NB4 (cell line): ENCODE measurements around the gene RNF112.
A peak's percentile ranks its signal among the peaks of the same experiment; 100 is the strongest.

Experiments used
- MYC ChIP-seq: IDR thresholded peaks from 2 replicates; pipeline ENCODE4 v1.6.1; 2011; ENCODE audit warnings: low read depth, low read length
- POLR2A ChIP-seq: IDR thresholded peaks from 2 replicates; pipeline ENCODE4 v1.6.1; 2011; ENCODE audit warnings: mild to moderate bottlenecking; ENCODE audit not compliant: insufficient read length; ENCODE audit errors: extremely low read depth
- TF ChIP-seq, protein P1 (sequence below): IDR thresholded peaks from one replicate; pipeline ENCODE4 v1.5.1; 2012; ENCODE audit warnings: low read depth, low read length

DNA sequence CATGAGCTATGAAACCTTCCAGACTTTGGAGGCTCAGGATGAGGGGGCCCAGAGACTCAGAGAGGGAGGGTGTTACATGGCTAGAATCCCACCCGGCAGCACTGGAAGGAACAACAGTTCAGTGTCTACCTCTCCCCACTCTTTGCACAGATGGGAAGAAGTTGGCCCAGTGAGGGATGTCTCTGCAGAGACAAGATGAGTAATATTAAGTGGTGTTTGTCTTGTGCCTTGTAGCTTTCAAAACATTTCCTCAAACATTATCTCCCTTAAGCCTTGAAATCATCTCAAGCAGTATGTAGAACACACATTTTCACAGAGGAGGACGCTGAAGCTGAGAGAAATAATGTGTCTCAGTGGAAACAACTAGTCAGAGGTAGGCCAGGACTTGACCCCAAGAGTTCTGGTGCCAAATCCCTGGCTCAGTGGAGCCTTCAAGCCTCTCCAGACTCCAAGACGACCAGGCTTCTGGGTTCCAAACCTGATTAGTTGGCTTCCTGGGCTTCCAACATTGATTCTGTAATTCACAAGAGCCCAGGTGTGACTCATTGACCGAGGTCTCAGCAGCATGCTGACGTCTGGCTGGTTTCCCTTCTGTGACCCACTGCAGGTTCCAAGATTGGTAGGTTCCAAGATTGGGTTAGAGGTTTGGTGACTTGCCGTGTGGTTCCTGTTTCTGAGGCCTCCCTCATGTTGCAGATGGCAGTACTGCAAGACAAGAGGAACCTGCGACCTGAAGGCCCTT is 7.4 kb downstream of the RNF112 start:
- TF ChIP-seq, protein P1, sequence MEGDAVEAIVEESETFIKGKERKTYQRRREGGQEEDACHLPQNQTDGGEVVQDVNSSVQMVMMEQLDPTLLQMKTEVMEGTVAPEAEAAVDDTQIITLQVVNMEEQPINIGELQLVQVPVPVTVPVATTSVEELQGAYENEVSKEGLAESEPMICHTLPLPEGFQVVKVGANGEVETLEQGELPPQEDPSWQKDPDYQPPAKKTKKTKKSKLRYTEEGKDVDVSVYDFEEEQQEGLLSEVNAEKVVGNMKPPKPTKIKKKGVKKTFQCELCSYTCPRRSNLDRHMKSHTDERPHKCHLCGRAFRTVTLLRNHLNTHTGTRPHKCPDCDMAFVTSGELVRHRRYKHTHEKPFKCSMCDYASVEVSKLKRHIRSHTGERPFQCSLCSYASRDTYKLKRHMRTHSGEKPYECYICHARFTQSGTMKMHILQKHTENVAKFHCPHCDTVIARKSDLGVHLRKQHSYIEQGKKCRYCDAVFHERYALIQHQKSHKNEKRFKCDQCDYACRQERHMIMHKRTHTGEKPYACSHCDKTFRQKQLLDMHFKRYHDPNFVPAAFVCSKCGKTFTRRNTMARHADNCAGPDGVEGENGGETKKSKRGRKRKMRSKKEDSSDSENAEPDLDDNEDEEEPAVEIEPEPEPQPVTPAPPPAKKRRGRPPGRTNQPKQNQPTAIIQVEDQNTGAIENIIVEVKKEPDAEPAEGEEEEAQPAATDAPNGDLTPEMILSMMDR, result peak; percentile 16
- TF ChIP-seq MYC (no peak), POLR2A (no peak)
